HG03159 (cell line): ENCODE results near the gene FITM2.

Experiments used
- ATAC-seq: cut with Tn5 transposase; IDR thresholded peaks from one replicate; pipeline ENCODE4 v1.9.1; 2021; ENCODE audit warnings: mild to moderate bottlenecking, moderate library complexity; ENCODE audit not compliant: unreplicated experiment

Gene FITM2

GRCh38 chr20:44284032-44284431 is 27.0 kb downstream of the FITM2 start:
- ATAC-seq = no peak

GRCh38 chr20:44282192-44282591 is 28.8 kb downstream of the FITM2 start:
- ATAC-seq = no peak

- ATAC-seq = no peak
Observed at GRCh38 chr20:44280387-44280786, 30.6 kb downstream of the FITM2 start.

- no peak for ATAC-seq
Observed at GRCh38 chr20:44279228-44279627, 31.8 kb downstream of the FITM2 start.

GRCh38 chr20:44274303-44275017 is 36.5 kb downstream of the FITM2 start:
- no peak for ATAC-seq

GRCh38 chr20:44273231-44274215 is 37.5 kb downstream of the FITM2 start:
- ATAC-seq = no peak

GRCh38 chr20:44271915-44272663 is 38.9 kb downstream of the FITM2 start:
- no peak for ATAC-seq

GRCh38 chr20:44268802-44269201 is 42.2 kb downstream of the FITM2 start:
- ATAC-seq = no peak

- no peak for ATAC-seq
Observed at GRCh38 chr20:44264287-44264686, 46.7 kb downstream of the FITM2 start.

GRCh38 chr20:44258226-44258890 is 52.6 kb downstream of the FITM2 start:
- ATAC-seq = no peak

- no peak for ATAC-seq
Observed at GRCh38 chr20:44256961-44257360, 54.0 kb downstream of the FITM2 start.

GRCh38 chr20:44255942-44256341 is 55.1 kb downstream of the FITM2 start:
- ATAC-seq = no peak

GRCh38 chr20:44254073-44254472 is 56.9 kb downstream of the FITM2 start:
- no peak for ATAC-seq

- ATAC-seq = no peak
Observed at GRCh38 chr20:44253528-44253927, 57.5 kb downstream of the FITM2 start.
